Measurements from ENCODE around the gene KCTD12. TPM values are rescaled to one million over a fixed set of nuclear protein-coding genes. Genes with fewer than 3 reads are reported as not detected.

The KCTD12 gene
- total RNA-seq, 2 experiments from 2014 or later = 0.08 TPM; not detected in 1

DNA sequence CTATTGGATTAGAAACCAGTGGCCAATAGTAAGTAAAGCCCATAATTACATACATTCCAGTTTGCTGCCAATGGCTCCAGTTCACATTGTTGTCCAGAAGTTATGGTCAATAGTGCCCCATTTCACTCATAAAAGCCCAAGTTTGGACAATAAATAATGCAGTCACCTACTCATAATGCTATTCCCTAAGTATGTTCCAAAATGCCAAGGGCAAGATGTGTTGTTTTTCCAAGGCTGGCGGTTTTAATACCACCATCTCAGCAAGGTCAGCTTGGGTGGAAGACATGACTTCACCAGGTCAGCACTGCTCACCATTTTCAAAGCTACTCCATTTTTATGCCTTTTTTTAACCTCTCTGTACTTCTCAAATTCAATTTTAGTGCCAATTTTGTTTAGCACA lies 32.7 kb downstream of the KCTD12 start:
- Histone ChIP-seq H3K36me3 (ENCODE audit: insufficient read depth, low read length) (no peaks in the 10 kb centered on the region), H3K27ac (ENCODE audit: low read depth, low read length, poor library complexity, severe bottlenecking) (no peak overlapping the region), H2AFZ (ENCODE audit: low read length) (no peak overlapping the region), H3K79me2 (ENCODE audit: insufficient read depth, low read depth, low read length) (no peaks in the 10 kb centered on the region), H3K4me2 (ENCODE audit: low read length) (no peak overlapping the region), H3K9me2 (ENCODE audit: insufficient read depth, low read length) (no peaks in the 10 kb centered on the region), H3K4me1 (ENCODE audit: insufficient read depth, low read length, poor library complexity, severe bottlenecking) (no peaks in the 10 kb centered on the region), H3K9me3 (ENCODE audit: low read length) (no peaks in the 10 kb centered on the region), H3K4me3 (ENCODE audit: low read depth, low read length, poor library complexity, severe bottlenecking) (no peak overlapping the region), H4K20me1 (ENCODE audit: insufficient read depth, low read length) (no peaks in the 10 kb centered on the region)
- CTCF ChIA-PET (ENCODE audit: unreplicated experiment) = no interaction called here
- BruUV-seq (replicated peaks) = no TSS peak
- POLR2A ChIA-PET = no interaction called here
- intact Hi-C loops (cut with micrococcal nuclease; ENCODE audit: unreplicated experiment) = no loop called here
- TF ChIP-seq, protein P1, sequence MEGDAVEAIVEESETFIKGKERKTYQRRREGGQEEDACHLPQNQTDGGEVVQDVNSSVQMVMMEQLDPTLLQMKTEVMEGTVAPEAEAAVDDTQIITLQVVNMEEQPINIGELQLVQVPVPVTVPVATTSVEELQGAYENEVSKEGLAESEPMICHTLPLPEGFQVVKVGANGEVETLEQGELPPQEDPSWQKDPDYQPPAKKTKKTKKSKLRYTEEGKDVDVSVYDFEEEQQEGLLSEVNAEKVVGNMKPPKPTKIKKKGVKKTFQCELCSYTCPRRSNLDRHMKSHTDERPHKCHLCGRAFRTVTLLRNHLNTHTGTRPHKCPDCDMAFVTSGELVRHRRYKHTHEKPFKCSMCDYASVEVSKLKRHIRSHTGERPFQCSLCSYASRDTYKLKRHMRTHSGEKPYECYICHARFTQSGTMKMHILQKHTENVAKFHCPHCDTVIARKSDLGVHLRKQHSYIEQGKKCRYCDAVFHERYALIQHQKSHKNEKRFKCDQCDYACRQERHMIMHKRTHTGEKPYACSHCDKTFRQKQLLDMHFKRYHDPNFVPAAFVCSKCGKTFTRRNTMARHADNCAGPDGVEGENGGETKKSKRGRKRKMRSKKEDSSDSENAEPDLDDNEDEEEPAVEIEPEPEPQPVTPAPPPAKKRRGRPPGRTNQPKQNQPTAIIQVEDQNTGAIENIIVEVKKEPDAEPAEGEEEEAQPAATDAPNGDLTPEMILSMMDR (conservative IDR thresholded peaks at IDR 0.05; ENCODE audit: low read length) = no peak
- no peak for TF ChIP-seq EZH2phosphoT487 (IDR thresholded peaks at IDR 0.05; ENCODE audit: borderline replicate concordance, low read depth, low read length)
- DNase-seq (ENCODE audit: low spot score) = no peak

DNA sequence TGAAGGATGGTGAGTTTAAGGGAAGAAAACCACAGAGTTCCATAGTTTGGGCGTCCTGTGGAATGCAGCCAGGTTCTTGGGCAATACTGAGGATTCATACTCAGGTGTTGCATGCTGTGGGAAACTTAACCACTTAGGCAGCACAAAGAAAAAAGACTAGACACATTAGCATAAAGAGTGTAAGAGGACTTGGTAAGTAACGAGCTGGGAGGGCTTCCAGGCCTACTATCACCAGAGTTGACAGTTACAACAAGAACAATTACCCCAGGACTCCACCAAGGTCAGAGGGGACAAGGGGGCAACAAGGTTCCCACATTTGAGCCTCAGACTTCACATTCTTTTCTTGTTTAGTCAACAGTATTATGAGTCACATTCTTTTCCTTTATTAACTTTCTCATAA lies 33.2 kb downstream of the KCTD12 start:
- POLR2A ChIA-PET = no interaction called here
- no peaks in the 10 kb centered on the region for H3K9me2 ChIP-seq (ENCODE audit: insufficient read depth, low read length)
- TF ChIP-seq, protein P1 (conservative IDR thresholded peaks at IDR 0.05; ENCODE audit: low read length) = no peak
- no peak for TF ChIP-seq EZH2phosphoT487 (IDR thresholded peaks at IDR 0.05; ENCODE audit: borderline replicate concordance, low read depth, low read length)
- no peaks in the 10 kb centered on the region for H3K4me1 ChIP-seq (ENCODE audit: insufficient read depth, low read length, poor library complexity, severe bottlenecking)
- H3K4me3 ChIP-seq (ENCODE audit: low read depth, low read length, poor library complexity, severe bottlenecking) = no peak overlapping the region
- no peak overlapping the region for H3K27ac ChIP-seq (ENCODE audit: low read depth, low read length, poor library complexity, severe bottlenecking)
- no peaks in the 10 kb centered on the region for H3K9me3 ChIP-seq (ENCODE audit: low read length)
- H2AFZ ChIP-seq (ENCODE audit: low read length) = no peak overlapping the region
- no TSS peak for BruUV-seq (replicated peaks)
- H3K4me2 ChIP-seq (ENCODE audit: low read length) = no peak overlapping the region
- no peaks in the 10 kb centered on the region for H3K36me3 ChIP-seq (ENCODE audit: insufficient read depth, low read length)
- CTCF ChIA-PET (ENCODE audit: unreplicated experiment) = no interaction called here
- H3K79me2 ChIP-seq (ENCODE audit: insufficient read depth, low read depth, low read length) = no peaks in the 10 kb centered on the region
- no peak for DNase-seq (ENCODE audit: low spot score)
- intact Hi-C loops (cut with micrococcal nuclease; ENCODE audit: unreplicated experiment) = no loop called here
- H4K20me1 ChIP-seq (ENCODE audit: insufficient read depth, low read length) = no peaks in the 10 kb centered on the region

DNA sequence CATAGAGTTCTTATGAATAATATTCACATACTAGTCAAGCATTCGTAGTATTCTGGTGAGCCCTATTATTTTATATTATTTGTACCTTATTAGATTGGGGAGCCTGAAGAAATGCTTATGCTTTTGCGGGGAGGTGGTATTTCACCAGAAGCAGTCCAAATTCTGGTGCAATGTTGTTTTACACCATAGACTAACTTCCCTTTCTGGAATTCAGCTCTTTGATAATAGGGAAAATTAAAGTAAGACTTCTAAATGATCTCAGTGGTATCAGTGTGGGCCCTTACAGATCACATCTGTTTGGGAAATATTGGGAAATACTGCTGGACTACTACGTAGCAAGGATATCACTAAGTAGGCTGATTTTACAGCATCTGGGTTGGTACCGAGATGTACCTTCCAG lies 34.2 kb downstream of the KCTD12 start:
- TF ChIP-seq EZH2phosphoT487 (IDR thresholded peaks at IDR 0.05; ENCODE audit: borderline replicate concordance, low read depth, low read length) = no peak
- TF ChIP-seq, protein P1 (conservative IDR thresholded peaks at IDR 0.05; ENCODE audit: low read length) = no peak
- no peak overlapping the region for H3K4me2 ChIP-seq (ENCODE audit: low read length)
- no peaks in the 10 kb centered on the region for H3K9me3 ChIP-seq (ENCODE audit: low read length)
- no peaks in the 10 kb centered on the region for H3K9me2 ChIP-seq (ENCODE audit: insufficient read depth, low read length)
- H3K27ac ChIP-seq (ENCODE audit: low read depth, low read length, poor library complexity, severe bottlenecking) = no peak overlapping the region
- intact Hi-C loops (cut with micrococcal nuclease; ENCODE audit: unreplicated experiment) = no loop called here
- ChIA-PET CTCF (ENCODE audit: unreplicated experiment) (no interaction called here), POLR2A (interaction anchor here (0.5 kb wide), 1 partner anchor 1600 kb away, joined by 3 read pairs; no protein-coding TSS in a partner anchor)
- no peaks in the 10 kb centered on the region for H3K4me1 ChIP-seq (ENCODE audit: insufficient read depth, low read length, poor library complexity, severe bottlenecking)
- BruUV-seq (replicated peaks) = no TSS peak
- no peak overlapping the region for H3K4me3 ChIP-seq (ENCODE audit: low read depth, low read length, poor library complexity, severe bottlenecking)
- no peak overlapping the region for H2AFZ ChIP-seq (ENCODE audit: low read length)
- no peak for DNase-seq (ENCODE audit: low spot score)
- no peaks in the 10 kb centered on the region for H3K79me2 ChIP-seq (ENCODE audit: insufficient read depth, low read depth, low read length)
- H4K20me1 ChIP-seq (ENCODE audit: insufficient read depth, low read length) = no peaks in the 10 kb centered on the region
- H3K36me3 ChIP-seq (ENCODE audit: insufficient read depth, low read length) = no peaks in the 10 kb centered on the region
